ENCODE measurements around the gene TRAPPC14.
"Not testable (repeated sequence)": the region's sequence is repeated elsewhere in the genome, so short reads cannot be mapped to it uniquely, and the experiment has no call there.

Gene TRAPPC14

GRCh38 chr7:100152937-100153666 is 5.4 kb downstream of the TRAPPC14 start:
- DNase-seq, result no peak

GRCh38 chr7:100152404-100152803 is 6.1 kb downstream of the TRAPPC14 start:
- DNase-seq, result no peak

DNA sequence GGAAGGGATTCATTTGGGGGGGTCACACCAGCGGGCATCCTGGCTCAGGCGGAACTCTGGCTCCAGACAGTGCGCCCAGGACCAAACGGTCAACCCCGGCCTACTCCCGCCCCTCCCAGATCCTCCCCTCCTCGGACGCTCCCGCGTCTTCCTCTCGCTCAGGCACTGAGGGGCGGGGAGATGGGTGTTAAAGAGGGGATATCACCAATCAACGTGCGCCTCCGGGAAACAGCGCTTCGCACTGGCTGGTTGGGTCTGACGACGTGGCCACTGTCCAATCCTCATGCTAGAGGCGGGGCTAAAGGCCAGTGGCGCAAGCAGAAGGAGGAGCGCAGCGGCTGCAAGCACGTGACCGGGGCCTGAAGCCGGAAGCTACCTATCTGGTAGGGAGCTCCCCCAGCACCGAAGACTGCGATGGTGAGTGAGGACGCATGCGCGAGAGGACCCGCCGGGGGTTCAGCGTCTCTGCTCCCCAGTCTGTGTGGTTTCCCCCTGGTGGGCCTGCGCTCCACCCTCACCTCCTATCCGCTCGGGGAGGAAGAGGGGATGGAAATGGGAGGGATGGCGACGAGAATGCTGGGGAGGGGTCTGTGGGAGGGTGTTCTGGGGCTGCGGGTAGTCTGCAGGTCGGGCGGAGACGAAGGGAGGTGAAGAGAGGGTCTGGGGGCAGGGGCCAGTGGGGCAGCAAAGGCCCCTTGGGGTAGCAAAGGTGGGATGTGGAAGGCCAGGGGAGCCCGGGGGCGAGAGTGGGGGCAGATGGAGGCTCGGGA is 9.8 kb downstream of the TRAPPC14 start, which contains the start of gene LAMTOR4:
TSS of gene LAMTOR4 (plus strand) at position 360 of the 770 bp plus-strand sequence. CDS start at position 415, 55 bp downstream.
- DNase-seq, result peak; percentile 98

DNA sequence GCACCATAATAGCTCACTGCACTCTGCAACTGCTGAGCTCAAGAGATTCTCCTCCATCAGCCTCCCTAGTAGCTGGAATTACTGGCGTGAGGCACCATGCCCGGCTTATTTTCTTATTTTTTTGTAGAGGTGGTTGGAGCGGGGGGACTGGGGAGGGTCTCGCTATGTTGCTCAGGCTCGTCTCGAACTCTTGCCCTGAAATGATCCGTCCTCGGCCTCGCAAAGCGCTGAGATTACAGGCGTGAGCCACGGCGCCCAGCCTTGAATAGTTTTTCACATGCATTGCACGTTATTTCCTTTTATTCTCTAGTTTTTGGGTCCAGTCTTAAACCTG is 10.3 kb downstream of the TRAPPC14 start:
- DNase-seq, result no peak

DNA sequence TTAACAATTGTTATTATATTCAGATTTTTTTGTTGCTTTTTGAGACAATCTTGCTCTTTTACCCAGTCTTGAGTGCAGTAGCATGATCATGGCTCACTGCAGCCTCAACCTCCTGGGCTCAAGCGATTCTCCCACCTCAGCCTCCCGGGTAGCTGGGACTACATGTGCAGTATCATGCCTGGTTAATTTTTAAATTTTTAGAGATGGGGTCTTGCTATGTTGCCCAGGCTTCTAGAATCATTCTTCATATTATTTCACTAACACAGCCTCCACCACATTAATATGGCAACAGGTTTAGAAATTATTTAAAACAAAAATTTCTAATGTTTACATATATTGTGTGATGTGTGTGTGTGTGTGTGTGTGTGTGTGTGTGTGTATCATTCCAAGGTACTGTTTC is 11.2 kb downstream of the TRAPPC14 start:
- DNase-seq, result no peak

- DNase-seq, result not testable (repeated sequence)
These were observed 12.2 kb downstream of the TRAPPC14 start for GRCh38 chr7:100146350-100146749.

DNA sequence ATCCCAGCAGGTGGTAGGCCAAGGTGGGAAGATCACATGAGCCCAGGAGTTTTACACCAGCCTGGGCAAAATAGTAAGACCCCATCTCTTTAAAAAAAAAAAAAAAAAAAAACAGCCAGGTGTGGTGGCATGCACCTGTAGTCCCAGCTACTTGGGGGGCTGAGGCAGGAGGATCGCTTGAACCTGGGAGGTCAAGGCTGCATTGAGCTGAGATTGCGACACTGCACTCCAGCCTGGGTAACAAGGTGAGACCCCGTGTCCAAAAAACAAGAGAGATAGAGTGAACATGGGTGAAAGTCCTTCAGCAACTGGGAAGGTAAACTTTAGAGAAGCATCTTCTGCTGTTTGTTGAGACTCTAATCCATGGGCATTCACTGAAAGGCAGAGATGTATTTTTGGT is 16.1 kb downstream of the TRAPPC14 start:
- no peak for DNase-seq

DNA sequence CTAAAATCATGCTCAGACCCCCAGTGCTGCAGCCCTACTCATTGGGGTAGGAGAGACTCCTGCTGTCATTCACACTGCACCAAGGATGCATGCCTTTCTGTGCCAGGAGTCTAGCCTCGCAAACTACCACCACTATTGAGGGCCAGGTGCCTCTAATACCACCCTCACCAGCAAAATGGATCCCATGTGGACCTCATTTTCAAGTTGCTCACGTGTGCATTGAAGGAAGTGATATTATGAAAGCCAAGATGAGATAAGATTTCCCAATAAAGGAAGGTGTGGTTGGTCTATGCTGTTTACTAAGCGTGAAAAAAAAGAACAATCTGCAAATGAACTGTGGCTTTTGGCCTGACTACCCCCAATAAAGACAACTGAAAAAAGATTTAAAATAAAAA is 17.0 kb downstream of the TRAPPC14 start:
- no peak for DNase-seq

DNA sequence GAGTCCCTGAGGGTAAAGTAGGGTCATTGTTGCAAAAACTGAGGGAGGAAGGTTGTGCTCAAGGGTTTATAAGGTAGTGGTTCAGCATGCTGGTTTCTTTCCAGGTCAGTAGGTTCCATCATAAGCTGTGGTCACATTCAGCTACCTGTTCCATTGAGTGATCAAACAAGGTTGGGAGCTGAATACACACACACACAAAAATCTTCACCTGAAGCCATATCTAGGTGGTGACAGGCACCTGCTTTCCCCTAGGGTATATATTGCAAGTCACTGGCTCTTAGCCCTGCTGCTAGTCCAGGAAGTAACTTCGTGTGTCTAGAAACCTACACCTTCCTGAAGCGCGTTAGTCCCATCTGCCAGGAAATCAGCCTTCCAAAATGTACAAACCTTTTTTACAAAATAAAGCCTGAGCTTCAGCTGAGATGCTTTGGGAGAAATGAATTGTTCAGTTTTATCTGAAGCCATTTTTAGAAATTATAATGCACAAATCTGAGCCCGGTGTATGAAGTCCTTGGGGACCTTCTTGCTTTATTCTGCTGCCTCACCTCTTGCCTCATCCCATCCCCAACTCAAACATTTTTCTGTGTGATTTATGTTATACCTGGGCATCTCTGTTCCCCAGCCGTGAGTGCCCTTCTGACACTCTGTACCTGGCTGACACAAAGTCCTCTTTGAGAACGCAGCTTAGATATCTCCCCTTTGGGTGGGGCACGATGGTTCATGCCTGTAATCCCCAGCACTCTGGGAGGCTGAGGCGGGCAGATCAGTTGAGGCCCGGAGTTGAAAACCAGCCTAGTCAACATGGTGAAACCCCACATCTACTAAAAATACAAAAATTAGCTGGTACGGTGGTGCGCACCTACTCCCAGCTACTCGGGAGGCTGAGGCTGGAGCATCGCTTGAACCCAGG is 20.4 kb downstream of the TRAPPC14 start:
- peak; percentile 32 for DNase-seq

DNA sequence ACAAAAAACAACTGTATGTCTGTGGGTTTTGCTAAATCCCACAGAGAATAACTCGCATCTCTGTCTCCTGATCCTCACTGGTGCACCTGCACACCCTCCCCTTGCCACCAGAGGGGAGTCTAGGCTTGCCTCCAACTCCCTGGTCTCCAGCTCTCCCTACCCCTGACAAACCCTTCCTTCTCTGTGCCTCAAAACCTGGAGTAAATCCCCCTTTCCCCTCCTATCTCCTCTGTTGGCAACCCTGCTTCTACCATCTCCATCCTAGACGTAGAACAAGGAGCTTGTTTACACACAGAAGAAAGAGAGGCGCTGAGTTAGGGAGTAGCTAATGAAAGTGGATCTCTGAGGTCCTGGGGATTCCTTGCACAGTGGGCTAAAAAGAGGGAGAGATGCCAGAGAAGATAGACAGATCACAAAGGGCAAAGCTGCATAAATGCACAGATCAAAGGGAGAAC is 25.8 kb downstream of the TRAPPC14 start:
- DNase-seq, result peak; percentile 78

- DNase-seq, result no peak
These were observed 26.4 kb downstream of the TRAPPC14 start for GRCh38 chr7:100132126-100132525.

- DNase-seq, result peak; percentile 90
These were observed 27.7 kb downstream of the TRAPPC14 start for GRCh38 chr7:100130608-100131453.

GRCh38 chr7:100130220-100130607 is 28.3 kb downstream of the TRAPPC14 start:
- not testable (repeated sequence) for DNase-seq

- DNase-seq, result no peak
These were observed 29.9 kb downstream of the TRAPPC14 start for GRCh38 chr7:100128637-100128963.

- peak; percentile 40 for DNase-seq
These were observed 30.5 kb downstream of the TRAPPC14 start for GRCh38 chr7:100127866-100128636.

DNA sequence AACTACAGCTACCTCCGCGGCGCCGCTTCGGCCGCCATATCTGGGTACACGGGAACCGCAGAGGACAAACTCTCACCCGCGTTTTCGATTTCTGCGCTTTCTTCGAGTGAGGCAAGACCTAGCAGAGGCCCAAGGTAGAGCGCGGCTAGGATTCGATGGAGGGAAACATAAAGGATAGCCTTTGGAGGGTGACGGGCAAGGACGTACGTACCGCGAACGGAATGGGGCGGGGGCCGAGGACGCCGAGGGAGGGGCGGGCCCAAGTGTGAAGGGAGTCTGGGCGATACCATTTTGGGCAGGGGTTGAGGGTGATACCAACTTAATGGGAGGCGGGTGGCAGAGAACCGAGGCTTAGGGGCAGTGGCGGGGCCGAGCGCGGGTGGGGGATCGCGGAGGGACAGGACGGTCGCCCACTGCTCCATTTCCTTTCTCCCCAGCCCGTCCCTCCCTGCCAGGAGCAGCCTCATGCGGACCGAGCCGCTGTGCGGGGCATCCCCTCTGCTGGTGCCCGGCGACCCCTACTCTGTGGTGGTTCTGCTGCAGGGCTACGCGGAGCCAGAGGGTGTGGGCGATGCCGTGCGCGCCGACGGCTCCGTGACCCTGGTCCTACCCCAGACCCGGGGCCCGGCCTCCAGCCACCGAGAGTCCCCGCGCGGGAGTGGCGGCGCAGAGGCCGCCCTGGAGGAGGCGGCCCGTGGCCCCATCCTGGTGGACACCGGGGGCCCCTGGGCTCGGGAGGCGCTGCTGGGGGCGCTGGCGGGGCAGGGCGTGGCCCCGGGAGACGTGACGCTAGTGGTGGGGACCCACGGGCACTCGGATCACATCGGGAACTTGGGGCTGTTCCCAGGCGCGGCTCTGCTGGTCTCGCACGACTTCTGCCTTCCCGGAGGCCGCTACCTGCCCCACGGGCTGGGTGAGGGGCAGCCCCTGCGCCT is 31.3 kb downstream of the TRAPPC14 start, which contains the start of gene MBLAC1:
TSS of gene MBLAC1 (plus strand) at position 37 of the 935 bp plus-strand sequence. CDS start at position 466, 429 bp downstream.
- peak; percentile 92 for DNase-seq

- no peak for DNase-seq
These were observed 32.1 kb downstream of the TRAPPC14 start for GRCh38 chr7:100126239-100126930.

- DNase-seq, result no peak
These were observed 34.0 kb downstream of the TRAPPC14 start for GRCh38 chr7:100124301-100125230.
